HFF-Myc (cell line): ENCODE measurements around the gene CYP2W1.

Experiments used
- DNase-seq: peaks from one replicate; pipeline ENCODE4 v3.0.0-alpha.2; 2011; ENCODE audit warnings: low read depth; ENCODE audit errors: extremely low read depth
- H3K4me3 ChIP-seq: replicated peaks from 2 replicates; pipeline ENCODE4 v1.5.1; 2011; ENCODE audit warnings: low read depth, mild to moderate bottlenecking, control low read depth, low read length
- CTCF ChIP-seq: IDR thresholded peaks from 2 replicates; pipeline ENCODE4 v1.5.1; 2012; ENCODE audit warnings: mild to moderate bottlenecking, low read depth, low read length, control low read depth; ENCODE audit errors: missing control alignments

The CYP2W1 gene, protein sequence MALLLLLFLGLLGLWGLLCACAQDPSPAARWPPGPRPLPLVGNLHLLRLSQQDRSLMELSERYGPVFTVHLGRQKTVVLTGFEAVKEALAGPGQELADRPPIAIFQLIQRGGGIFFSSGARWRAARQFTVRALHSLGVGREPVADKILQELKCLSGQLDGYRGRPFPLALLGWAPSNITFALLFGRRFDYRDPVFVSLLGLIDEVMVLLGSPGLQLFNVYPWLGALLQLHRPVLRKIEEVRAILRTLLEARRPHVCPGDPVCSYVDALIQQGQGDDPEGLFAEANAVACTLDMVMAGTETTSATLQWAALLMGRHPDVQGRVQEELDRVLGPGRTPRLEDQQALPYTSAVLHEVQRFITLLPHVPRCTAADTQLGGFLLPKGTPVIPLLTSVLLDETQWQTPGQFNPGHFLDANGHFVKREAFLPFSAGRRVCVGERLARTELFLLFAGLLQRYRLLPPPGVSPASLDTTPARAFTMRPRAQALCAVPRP

GRCh38 chr7:983004-983615 lies at the start of gene CYP2W1:
TSS of gene CYP2W1 (plus strand) at chr7:983181. CDS start at chr7:983212, 31 bp downstream.
- no peak for TF ChIP-seq CTCF
- no peak for DNase-seq
- no peak within 1 kb of the TSS for H3K4me3 ChIP-seq

DNA sequence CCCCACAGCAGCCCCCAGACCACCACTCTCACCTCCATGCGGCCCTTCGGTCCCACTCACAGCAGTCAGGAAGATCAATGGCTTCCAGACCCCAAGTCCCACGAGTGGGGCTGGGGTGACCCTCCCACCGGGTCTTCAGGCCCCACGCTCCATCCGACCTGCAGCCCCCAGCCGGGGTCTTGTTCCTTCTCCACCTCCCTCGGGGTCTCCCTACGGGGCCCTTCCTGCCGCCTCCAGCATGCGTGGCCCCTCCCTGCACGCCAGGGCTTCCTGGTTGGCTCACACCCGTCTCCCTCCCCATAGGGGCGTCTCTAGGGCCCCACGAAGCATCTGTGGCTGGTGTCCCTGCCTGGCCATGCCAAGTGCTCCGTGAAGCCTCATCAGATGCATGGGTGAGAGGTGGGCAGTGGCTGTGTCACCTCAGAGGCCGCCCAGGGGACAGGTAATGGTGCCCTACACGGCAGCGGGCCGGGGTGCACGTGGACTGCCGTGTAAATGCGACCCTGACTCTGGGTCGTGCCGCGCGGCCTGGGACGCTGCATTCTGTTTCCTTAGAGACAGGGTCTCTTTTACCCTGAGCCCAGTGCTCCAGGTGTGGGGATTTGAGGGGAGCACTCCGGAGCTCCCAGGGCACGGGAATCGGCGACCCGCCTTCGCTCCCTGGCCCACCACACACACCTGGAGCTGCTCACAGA lies 48.4 kb upstream of the CYP2W1 start:
- TF ChIP-seq CTCF = no peak
- no peak for DNase-seq
- no peak overlapping the region for H3K4me3 ChIP-seq

GRCh38 chr7:935164-935873 lies 47.7 kb upstream of the CYP2W1 start:
- no peak for TF ChIP-seq CTCF
- no peak for DNase-seq
- no peak overlapping the region for H3K4me3 ChIP-seq

GRCh38 chr7:935874-936385 lies 47.1 kb upstream of the CYP2W1 start:
- no peak for TF ChIP-seq CTCF
- H3K4me3 ChIP-seq = no peak overlapping the region
- DNase-seq = no peak

DNA sequence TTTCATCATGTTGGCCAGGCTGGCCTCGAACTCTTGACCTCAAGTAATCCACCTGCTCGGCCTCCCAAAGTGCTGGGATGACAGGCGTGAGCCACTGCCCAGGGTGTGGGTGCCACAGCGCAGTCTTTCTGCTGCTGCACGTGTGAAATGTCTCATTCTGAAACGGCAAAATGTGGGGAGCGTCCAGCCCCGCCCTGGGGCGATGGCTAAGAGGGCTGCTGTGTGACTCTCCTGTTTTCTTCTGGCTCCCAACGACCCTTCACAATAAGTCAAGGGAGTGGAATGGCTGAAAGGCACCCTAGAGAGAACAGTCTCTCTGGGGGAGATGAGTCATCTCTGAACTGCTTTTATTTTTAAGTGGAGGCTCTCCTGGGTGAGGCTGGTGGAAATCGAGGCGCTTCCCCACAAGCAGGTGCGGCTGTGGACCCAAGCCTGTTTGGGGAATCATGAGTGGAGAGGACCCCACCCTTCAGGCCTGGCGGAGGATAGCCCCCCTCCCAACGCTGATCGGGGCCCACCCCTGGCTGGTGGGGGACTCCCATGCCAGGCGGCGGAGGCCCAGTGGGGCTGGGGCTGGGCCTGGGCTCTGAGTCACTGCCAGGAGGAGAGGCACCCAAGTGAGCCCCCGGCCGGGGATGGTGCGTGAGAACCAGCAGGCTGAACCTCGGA lies 46.5 kb upstream of the CYP2W1 start:
- DNase-seq = no peak
- H3K4me3 ChIP-seq = no peak overlapping the region
- no peak for TF ChIP-seq CTCF
